ENCODE measurements around the gene IRAK2.
A peak's percentile ranks its signal among the peaks of the same experiment; 100 is the strongest.
"Not testable (repeated sequence)": the region's sequence is repeated elsewhere in the genome, so short reads cannot be mapped to it uniquely, and the experiment has no call there.

IRAK2 gene

GRCh38 chr3:10173095-10173925, 8.6 kb downstream of the IRAK2 start:
- no peak overlapping the region for H3K9ac ChIP-seq (ENCODE audit: low read length)
- H3K9me3 ChIP-seq (ENCODE audit: low read length) = no peaks in the 10 kb centered on the region
- 0 out of 2 replicates have a peak, but pooled peaks cover 3% of the 10 kb centered on the region for H3F3A ChIP-seq (ENCODE audit: insufficient read depth, low read length)
- peak overlapping the region; percentile 95 for H3K27ac ChIP-seq (ENCODE audit: low read depth, low read length, poor library complexity, severe bottlenecking)
- H3K79me2 ChIP-seq (ENCODE audit: insufficient read depth, low read length) = no peaks in the 10 kb centered on the region
- no peaks in the 10 kb centered on the region for H3K27me3 ChIP-seq (ENCODE audit: insufficient read depth, low read length)
- H3K4me2 ChIP-seq (ENCODE audit: low read length) = peak overlapping the region; percentile 7; the same call in 1 of the 2 replicates
- H3K36me3 ChIP-seq (ENCODE audit: insufficient read depth, low read length) = peaks cover 20% of the 10 kb centered on the region; the same call in 1 of the 2 replicates
- no peak for TF ChIP-seq CTCF (IDR thresholded peaks at IDR 0.05; ENCODE audit: low read length)
- TF ChIP-seq EZH2 (IDR thresholded peaks at IDR 0.05; ENCODE audit: borderline replicate concordance, low read length) = no peak
- no peak overlapping the region for H2AFZ ChIP-seq (ENCODE audit: low read length)
- H3K4me1 ChIP-seq (ENCODE audit: insufficient read depth, low read length, severe bottlenecking) = peaks cover 67% of the 10 kb centered on the region
- H3K4me3 ChIP-seq (ENCODE audit: low read depth, low read length, poor library complexity, severe bottlenecking) = no peak overlapping the region
- no peaks in the 10 kb centered on the region for H4K20me1 ChIP-seq (ENCODE audit: insufficient read depth, low read length)
- no peaks in the 10 kb centered on the region for H3K9me2 ChIP-seq (ENCODE audit: low read depth, low read length)

GRCh38 chr3:10173926-10174435, 9.3 kb downstream of the IRAK2 start:
- Histone ChIP-seq H3K9me2 (ENCODE audit: low read depth, low read length) (no peaks in the 10 kb centered on the region), H2AFZ (ENCODE audit: low read length) (no peak overlapping the region), H3K36me3 (ENCODE audit: insufficient read depth, low read length) (peaks cover 20% of the 10 kb centered on the region; the same call in 1 of the 2 replicates), H3K27me3 (ENCODE audit: insufficient read depth, low read length) (no peaks in the 10 kb centered on the region), H3K4me3 (ENCODE audit: low read depth, low read length, poor library complexity, severe bottlenecking) (no peak overlapping the region), H3K79me2 (ENCODE audit: insufficient read depth, low read length) (no peaks in the 10 kb centered on the region), H3K9me3 (ENCODE audit: low read length) (no peaks in the 10 kb centered on the region), H3F3A (ENCODE audit: insufficient read depth, low read length) (0 out of 2 replicates have a peak, but pooled peaks cover 3% of the 10 kb centered on the region), H3K27ac (ENCODE audit: low read depth, low read length, poor library complexity, severe bottlenecking) (peak overlapping the region; percentile 95), H3K9ac (ENCODE audit: low read length) (no peak overlapping the region), H3K4me2 (ENCODE audit: low read length) (no peak overlapping the region), H3K4me1 (ENCODE audit: insufficient read depth, low read length, severe bottlenecking) (peaks cover 61% of the 10 kb centered on the region), H4K20me1 (ENCODE audit: insufficient read depth, low read length) (no peaks in the 10 kb centered on the region)
- TF ChIP-seq CTCF (IDR thresholded peaks at IDR 0.05; ENCODE audit: low read length) (no peak), EZH2 (IDR thresholded peaks at IDR 0.05; ENCODE audit: borderline replicate concordance, low read length) (no peak)

GRCh38 chr3:10175334-10175733, 10.6 kb downstream of the IRAK2 start:
- not testable (repeated sequence) for H3K27me3 ChIP-seq (ENCODE audit: insufficient read depth, low read length); H3K9me2 ChIP-seq (ENCODE audit: low read depth, low read length)
- H3K4me1 ChIP-seq (ENCODE audit: insufficient read depth, low read length, severe bottlenecking) = peaks cover 53% of the 10 kb centered on the region

GRCh38 chr3:10176150-10176549, 11.4 kb downstream of the IRAK2 start:
- H3K9ac ChIP-seq (ENCODE audit: low read length); H3F3A ChIP-seq (ENCODE audit: insufficient read depth, low read length); H3K9me2 ChIP-seq (ENCODE audit: low read depth, low read length); H4K20me1 ChIP-seq (ENCODE audit: insufficient read depth, low read length); H3K9me3 ChIP-seq (ENCODE audit: low read length); H2AFZ ChIP-seq (ENCODE audit: low read length); H3K27me3 ChIP-seq (ENCODE audit: insufficient read depth, low read length); H3K4me3 ChIP-seq (ENCODE audit: low read depth, low read length, poor library complexity, severe bottlenecking); H3K27ac ChIP-seq (ENCODE audit: low read depth, low read length, poor library complexity, severe bottlenecking); H3K4me2 ChIP-seq (ENCODE audit: low read length); H3K79me2 ChIP-seq (ENCODE audit: insufficient read depth, low read length): not testable (repeated sequence)
- Histone ChIP-seq H3K4me1 (ENCODE audit: insufficient read depth, low read length, severe bottlenecking) (peaks cover 53% of the 10 kb centered on the region), H3K36me3 (ENCODE audit: insufficient read depth, low read length) (peaks cover 31% of the 10 kb centered on the region; the same call in 1 of the 2 replicates)

More at GRCh38 chr3:10175334-10175733, 10.6 kb downstream of the IRAK2 start:
- peaks cover 31% of the 10 kb centered on the region; the same call in 1 of the 2 replicates for H3K36me3 ChIP-seq (ENCODE audit: insufficient read depth, low read length)
- not testable (repeated sequence) for H3K4me2 ChIP-seq (ENCODE audit: low read length); H2AFZ ChIP-seq (ENCODE audit: low read length); H3K4me3 ChIP-seq (ENCODE audit: low read depth, low read length, poor library complexity, severe bottlenecking); H3K79me2 ChIP-seq (ENCODE audit: insufficient read depth, low read length); H4K20me1 ChIP-seq (ENCODE audit: insufficient read depth, low read length); H3K9ac ChIP-seq (ENCODE audit: low read length); H3K9me3 ChIP-seq (ENCODE audit: low read length); H3F3A ChIP-seq (ENCODE audit: insufficient read depth, low read length)
- H3K27ac ChIP-seq (ENCODE audit: low read depth, low read length, poor library complexity, severe bottlenecking) = peak overlapping the region; percentile 5

Data from OCI-LY1 (cell line).